Measurements from ENCODE around the gene ERC2. TPM values are rescaled to one million over a fixed set of nuclear protein-coding genes. Genes with fewer than 3 reads are reported as not detected.

ERC2 gene
- total RNA-seq, 1 experiment from 2014 or later: 0.90 TPM

DNA sequence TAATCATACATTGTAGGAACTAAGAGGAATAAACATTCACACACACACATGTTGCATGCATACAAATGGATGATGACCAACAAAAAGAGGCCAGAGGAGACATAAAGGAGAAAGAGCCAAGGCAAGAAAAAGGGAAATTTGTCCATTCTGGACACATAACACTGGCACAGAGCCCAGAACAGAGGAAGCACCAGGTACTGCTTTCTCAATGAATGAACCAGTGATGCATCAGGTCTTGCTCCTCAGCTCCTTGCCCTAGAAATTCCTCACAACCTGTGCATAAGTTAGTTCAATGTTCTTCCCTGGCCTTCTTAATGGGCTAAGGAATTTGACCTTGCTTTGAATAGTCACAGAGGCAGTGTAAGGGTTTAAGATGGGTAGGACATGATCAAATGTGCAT lies 270.3 kb downstream of the ERC2 start:
- Histone ChIP-seq H3K36me3 (ENCODE audit: insufficient read depth, low read length, poor library complexity, severe bottlenecking) (no peaks in the 10 kb centered on the region), H3K27me3 (replicated peaks; ENCODE audit: insufficient read depth, low read depth, low read length, poor library complexity) (no peaks in the 10 kb centered on the region), H3K9me3 (ENCODE audit: low read depth, low read length, poor library complexity, severe bottlenecking) (no peaks in the 10 kb centered on the region), H3K4me1 (ENCODE audit: insufficient read depth, low read length, poor library complexity, severe bottlenecking) (no peaks in the 10 kb centered on the region), H3K4me3 (ENCODE audit: low read depth, low read length, poor library complexity, severe bottlenecking) (no peak overlapping the region), H3K27ac (ENCODE audit: low read depth, low read length, poor library complexity, severe bottlenecking) (no peak overlapping the region)
- CTCF ChIA-PET: no interaction called here
- POLR2A ChIA-PET (ENCODE audit: low non-redundant PET): no interaction called here
- no peak for DNase-seq (ENCODE audit: low spot score)
- intact Hi-C loops (cut with micrococcal nuclease; ENCODE audit: unreplicated experiment): no loop called here
- no peak for TF ChIP-seq EZH2 (IDR thresholded peaks at IDR 0.05; ENCODE audit: borderline replicate concordance, low read depth, low read length, poor library complexity, severe bottlenecking)
- TF ChIP-seq, protein P1, sequence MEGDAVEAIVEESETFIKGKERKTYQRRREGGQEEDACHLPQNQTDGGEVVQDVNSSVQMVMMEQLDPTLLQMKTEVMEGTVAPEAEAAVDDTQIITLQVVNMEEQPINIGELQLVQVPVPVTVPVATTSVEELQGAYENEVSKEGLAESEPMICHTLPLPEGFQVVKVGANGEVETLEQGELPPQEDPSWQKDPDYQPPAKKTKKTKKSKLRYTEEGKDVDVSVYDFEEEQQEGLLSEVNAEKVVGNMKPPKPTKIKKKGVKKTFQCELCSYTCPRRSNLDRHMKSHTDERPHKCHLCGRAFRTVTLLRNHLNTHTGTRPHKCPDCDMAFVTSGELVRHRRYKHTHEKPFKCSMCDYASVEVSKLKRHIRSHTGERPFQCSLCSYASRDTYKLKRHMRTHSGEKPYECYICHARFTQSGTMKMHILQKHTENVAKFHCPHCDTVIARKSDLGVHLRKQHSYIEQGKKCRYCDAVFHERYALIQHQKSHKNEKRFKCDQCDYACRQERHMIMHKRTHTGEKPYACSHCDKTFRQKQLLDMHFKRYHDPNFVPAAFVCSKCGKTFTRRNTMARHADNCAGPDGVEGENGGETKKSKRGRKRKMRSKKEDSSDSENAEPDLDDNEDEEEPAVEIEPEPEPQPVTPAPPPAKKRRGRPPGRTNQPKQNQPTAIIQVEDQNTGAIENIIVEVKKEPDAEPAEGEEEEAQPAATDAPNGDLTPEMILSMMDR (conservative IDR thresholded peaks at IDR 0.05; ENCODE audit: low read depth, low read length): no peak
- BruUV-seq (replicated peaks): no TSS peak

DNA sequence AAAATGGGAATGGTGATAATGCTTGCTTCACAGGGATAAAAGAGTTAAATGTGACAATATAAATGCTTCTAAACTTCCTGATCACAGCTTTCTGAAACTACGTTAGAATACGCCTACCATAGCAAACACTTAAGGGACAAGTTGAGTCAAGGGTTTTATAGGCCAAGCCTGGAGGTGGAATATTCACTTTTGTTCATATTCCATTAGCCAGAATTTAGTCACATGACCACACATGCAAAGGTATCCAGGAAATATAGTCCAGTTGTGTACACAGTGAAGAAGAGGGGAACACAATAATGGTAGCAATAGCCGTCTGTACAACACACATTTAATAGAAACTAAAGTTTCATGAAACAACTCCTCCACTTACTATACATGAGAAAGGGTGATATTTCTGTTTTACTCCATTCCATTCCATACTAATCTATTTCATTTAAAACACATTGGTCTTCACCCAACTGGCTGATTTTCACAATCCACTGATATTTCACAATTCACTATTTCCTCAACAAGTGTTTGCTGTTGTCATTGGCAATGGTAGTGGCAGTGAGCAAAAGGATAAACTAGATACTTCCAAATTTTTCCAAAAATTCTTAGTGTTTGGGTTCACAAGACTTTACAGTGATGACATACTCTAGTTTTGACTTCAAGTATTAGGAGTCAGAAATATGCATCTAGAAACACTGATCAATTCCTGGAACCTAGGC lies 270.9 kb downstream of the ERC2 start:
- no TSS peak for BruUV-seq (replicated peaks)
- TF ChIP-seq, protein P1 (conservative IDR thresholded peaks at IDR 0.05; ENCODE audit: low read depth, low read length): no peak
- no peak for TF ChIP-seq EZH2 (IDR thresholded peaks at IDR 0.05; ENCODE audit: borderline replicate concordance, low read depth, low read length, poor library complexity, severe bottlenecking)
- POLR2A ChIA-PET (ENCODE audit: low non-redundant PET): no interaction called here
- Histone ChIP-seq H3K4me3 (ENCODE audit: low read depth, low read length, poor library complexity, severe bottlenecking) (no peak overlapping the region), H3K9me3 (ENCODE audit: low read depth, low read length, poor library complexity, severe bottlenecking) (no peaks in the 10 kb centered on the region), H3K27ac (ENCODE audit: low read depth, low read length, poor library complexity, severe bottlenecking) (no peak overlapping the region), H3K4me1 (ENCODE audit: insufficient read depth, low read length, poor library complexity, severe bottlenecking) (no peaks in the 10 kb centered on the region), H3K36me3 (ENCODE audit: insufficient read depth, low read length, poor library complexity, severe bottlenecking) (no peaks in the 10 kb centered on the region), H3K27me3 (replicated peaks; ENCODE audit: insufficient read depth, low read depth, low read length, poor library complexity) (no peaks in the 10 kb centered on the region)
- CTCF ChIA-PET: no interaction called here
- no peak for DNase-seq (ENCODE audit: low spot score)
- intact Hi-C loops (cut with micrococcal nuclease; ENCODE audit: unreplicated experiment): no loop called here

DNA sequence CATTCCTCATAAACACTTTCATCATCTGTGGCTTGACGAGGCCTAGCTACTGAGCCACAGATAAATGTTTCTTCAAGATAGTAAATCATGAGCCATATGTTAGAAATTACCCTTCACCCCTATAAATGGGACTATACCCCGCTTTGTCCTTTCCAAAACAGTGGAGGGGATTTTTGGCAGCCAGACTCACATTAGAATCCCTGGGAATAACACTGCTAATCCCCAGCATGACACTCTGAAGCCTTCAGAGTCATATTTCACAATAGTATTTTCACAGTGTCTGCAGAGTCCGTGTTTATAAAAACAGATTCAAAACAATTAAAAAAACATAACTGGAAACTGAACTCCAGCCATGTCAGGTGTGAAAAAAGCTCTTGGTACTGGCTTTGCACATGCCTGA lies 271.6 kb downstream of the ERC2 start:
- H3K4me3 ChIP-seq (ENCODE audit: low read depth, low read length, poor library complexity, severe bottlenecking): no peak overlapping the region
- ChIA-PET POLR2A (ENCODE audit: low non-redundant PET) (no interaction called here), CTCF (no interaction called here)
- no peaks in the 10 kb centered on the region for H3K27me3 ChIP-seq (replicated peaks; ENCODE audit: insufficient read depth, low read depth, low read length, poor library complexity)
- no peak overlapping the region for H3K27ac ChIP-seq (ENCODE audit: low read depth, low read length, poor library complexity, severe bottlenecking)
- no peaks in the 10 kb centered on the region for H3K4me1 ChIP-seq (ENCODE audit: insufficient read depth, low read length, poor library complexity, severe bottlenecking)
- DNase-seq (ENCODE audit: low spot score): no peak
- TF ChIP-seq, protein P1 (conservative IDR thresholded peaks at IDR 0.05; ENCODE audit: low read depth, low read length): no peak
- no peak for TF ChIP-seq EZH2 (IDR thresholded peaks at IDR 0.05; ENCODE audit: borderline replicate concordance, low read depth, low read length, poor library complexity, severe bottlenecking)
- intact Hi-C loops (cut with micrococcal nuclease; ENCODE audit: unreplicated experiment): no loop called here
- H3K36me3 ChIP-seq (ENCODE audit: insufficient read depth, low read length, poor library complexity, severe bottlenecking): no peaks in the 10 kb centered on the region
- no TSS peak for BruUV-seq (replicated peaks)
- no peaks in the 10 kb centered on the region for H3K9me3 ChIP-seq (ENCODE audit: low read depth, low read length, poor library complexity, severe bottlenecking)

All from A673 (cell line).